GM20000 (cell line): ENCODE results near the gene AFG3L2.
A peak's percentile ranks its signal among the peaks of the same experiment; 100 is the strongest.
"Not testable (repeated sequence)": the region's sequence is repeated elsewhere in the genome, so short reads cannot be mapped to it uniquely, and the experiment has no call there.

Source experiments
- DNase-seq: peaks from one replicate; pipeline ENCODE4 v3.0.0; 2012; ENCODE audit warnings: low spot score
- CTCF ChIP-seq: IDR thresholded peaks from 2 replicates; pipeline ENCODE4 v1.5.1; 2012; ENCODE audit warnings: mild to moderate bottlenecking, control low read depth; ENCODE audit errors: extremely low read depth, missing control alignments

The AFG3L2 gene

GRCh38 chr18:12394428-12394827 is 17.4 kb upstream of the AFG3L2 start:
- no peak for DNase-seq
- TF ChIP-seq CTCF, result peak; percentile 18

GRCh38 chr18:12393998-12394397 is 17.0 kb upstream of the AFG3L2 start:
- no peak for DNase-seq
- TF ChIP-seq CTCF, result no peak

GRCh38 chr18:12393510-12393909 is 16.5 kb upstream of the AFG3L2 start:
- no peak for TF ChIP-seq CTCF
- DNase-seq, result no peak

- peak; percentile 76 for DNase-seq
- peak; percentile 90 for TF ChIP-seq CTCF
Measured at GRCh38 chr18:12391487-12392165, 14.6 kb upstream of the AFG3L2 start.

GRCh38 chr18:12388442-12388841 is 11.4 kb upstream of the AFG3L2 start:
- no peak for TF ChIP-seq CTCF
- DNase-seq, result no peak

- no peak for DNase-seq
- TF ChIP-seq CTCF, result no peak
Measured at GRCh38 chr18:12384261-12384660, 7.2 kb upstream of the AFG3L2 start.

GRCh38 chr18:12383759-12384158 is 6.7 kb upstream of the AFG3L2 start:
- DNase-seq, result not testable (repeated sequence)

- not testable (repeated sequence) for DNase-seq
Measured at GRCh38 chr18:12382221-12382814, 5.3 kb upstream of the AFG3L2 start.

- DNase-seq, result not testable (repeated sequence)
Measured at GRCh38 chr18:12378198-12378558, 1.2 kb upstream of the AFG3L2 start.
